RWPE2 (cell line): Measurements from ENCODE around the gene UBE2J2.

Experiments used
- ATAC-seq: fragments of 200-7000 bp; cut with Tn5 transposase; 3 replicates; pipeline ENCODE4 v1.9.1; 2021; ENCODE audit warnings: low read depth
- DNase-seq: peaks from one replicate; pipeline ENCODE4 v3.0.0-alpha.2; 2020; ENCODE audit warnings: low spot score
- H3K27ac ChIP-seq: fragments of 450-650 bp; 2 replicates; pipeline ENCODE4 v1.5.1; 2017; ENCODE audit warnings: mild to moderate bottlenecking; ENCODE audit not compliant: poor library complexity, severe bottlenecking
- H3K27me3 ChIP-seq: fragments of 250-450 bp; sonication (Bioruptor Pico); 2 replicates; pipeline ENCODE4 v1.5.1; 2021; ENCODE audit warnings: mild to moderate bottlenecking, moderate library complexity; ENCODE audit not compliant: insufficient read depth, poor library complexity, severe bottlenecking
- H3K36me3 ChIP-seq: fragments of 250-450 bp; sonication (Bioruptor Pico); 2 replicates; pipeline ENCODE4 v1.5.1; 2020; ENCODE audit warnings: low read depth, mild to moderate bottlenecking, moderate library complexity
- H3K4me1 ChIP-seq: fragments of 250-450 bp; sonication (Bioruptor Pico); 2 replicates; pipeline ENCODE4 v1.5.1; 2021; ENCODE audit warnings: mild to moderate bottlenecking, moderate library complexity; ENCODE audit not compliant: insufficient read depth, poor library complexity, severe bottlenecking
- H3K4me3 ChIP-seq: fragments of 250-450 bp; sonication (Bioruptor Pico); 2 replicates; pipeline ENCODE4 v1.5.1; 2021; ENCODE audit warnings: mild to moderate bottlenecking, moderate library complexity; ENCODE audit not compliant: severe bottlenecking
- H3K9me3 ChIP-seq: fragments of 250-450 bp; sonication (Bioruptor Pico); 2 replicates; pipeline ENCODE4 v1.5.1; 2021; ENCODE audit warnings: mild to moderate bottlenecking, moderate library complexity; ENCODE audit not compliant: severe bottlenecking
- CTCF ChIP-seq: fragments of 450-650 bp; IDR thresholded peaks from one replicate; pipeline ENCODE4 v1.5.1; 2017; ENCODE audit warnings: mild to moderate bottlenecking, moderate library complexity; ENCODE audit not compliant: poor library complexity, severe bottlenecking

UBE2J2 gene

GRCh38 chr1:1306661-1307260 is 33.1 kb upstream of the UBE2J2 start:
- peak overlapping the region; percentile 86 for H3K4me3 ChIP-seq
- TF ChIP-seq CTCF = no peak
- H3K27me3 ChIP-seq = no peaks in the 10 kb centered on the region
- H3K36me3 ChIP-seq = peaks cover 23% of the 10 kb centered on the region
- H3K4me1 ChIP-seq = peaks cover 31% of the 10 kb centered on the region
- peak overlapping the region; percentile 89 for H3K27ac ChIP-seq
- DNase-seq (no peak), ATAC-seq (no peak)
- no peaks in the 10 kb centered on the region for H3K9me3 ChIP-seq

- DNase-seq = no peak
- peak overlapping the region; percentile 89 for H3K27ac ChIP-seq
- H3K4me1 ChIP-seq = peaks cover 31% of the 10 kb centered on the region
- no peaks in the 10 kb centered on the region for H3K27me3 ChIP-seq
- no peaks in the 10 kb centered on the region for H3K9me3 ChIP-seq
- TF ChIP-seq CTCF = no peak
- H3K36me3 ChIP-seq = peaks cover 17% of the 10 kb centered on the region
- no peak for ATAC-seq
- peak overlapping the region; percentile 86 for H3K4me3 ChIP-seq
Observed at GRCh38 chr1:1306070-1306660, 32.5 kb upstream of the UBE2J2 start.

DNA sequence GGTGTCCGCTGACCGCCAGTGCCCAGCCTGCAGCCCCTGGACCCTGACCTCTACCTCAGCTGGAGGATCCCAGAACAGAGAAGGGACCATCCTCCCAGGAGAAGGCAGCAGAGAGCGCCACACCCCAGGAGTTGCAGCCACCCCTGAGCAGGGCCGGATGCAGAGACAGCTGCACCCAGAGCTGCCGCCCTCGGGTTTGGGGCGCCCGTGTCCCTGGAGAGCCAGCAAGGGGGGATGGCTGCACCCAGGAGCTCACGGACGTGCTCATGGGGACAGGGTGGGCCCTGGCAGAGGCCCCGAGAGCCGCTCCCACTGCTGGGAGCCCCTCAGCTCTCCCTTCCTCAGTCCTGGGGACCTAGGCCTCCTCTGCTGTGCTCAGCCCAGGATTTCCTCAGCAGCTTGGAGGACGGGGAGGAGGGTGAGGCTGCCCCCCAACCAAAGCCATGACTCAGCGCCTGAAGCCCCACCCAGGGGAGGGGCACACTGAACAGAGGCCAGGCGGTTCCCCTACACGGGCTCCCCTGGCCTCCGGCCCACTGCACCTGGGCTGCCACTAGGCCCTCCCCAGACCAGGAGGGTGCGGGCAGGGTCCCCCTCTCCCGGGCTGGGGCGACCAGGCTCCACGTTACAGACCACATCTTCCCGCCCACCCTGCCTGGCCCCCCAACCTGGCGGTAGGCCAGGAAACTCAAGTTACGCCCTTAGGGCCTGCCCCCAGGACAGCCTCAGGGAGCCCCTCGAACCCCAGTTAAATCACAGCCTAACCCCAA is 31.8 kb upstream of the UBE2J2 start:
- Histone ChIP-seq H3K4me3 (peak overlapping the region; percentile 15), H3K4me1 (peaks cover 31% of the 10 kb centered on the region), H3K9me3 (no peaks in the 10 kb centered on the region), H3K27me3 (no peaks in the 10 kb centered on the region), H3K36me3 (peaks cover 10% of the 10 kb centered on the region), H3K27ac (peak overlapping the region; percentile 89)
- peak; percentile 55 for ATAC-seq
- peak; percentile 90 for DNase-seq
- TF ChIP-seq CTCF = peak; percentile 16

DNA sequence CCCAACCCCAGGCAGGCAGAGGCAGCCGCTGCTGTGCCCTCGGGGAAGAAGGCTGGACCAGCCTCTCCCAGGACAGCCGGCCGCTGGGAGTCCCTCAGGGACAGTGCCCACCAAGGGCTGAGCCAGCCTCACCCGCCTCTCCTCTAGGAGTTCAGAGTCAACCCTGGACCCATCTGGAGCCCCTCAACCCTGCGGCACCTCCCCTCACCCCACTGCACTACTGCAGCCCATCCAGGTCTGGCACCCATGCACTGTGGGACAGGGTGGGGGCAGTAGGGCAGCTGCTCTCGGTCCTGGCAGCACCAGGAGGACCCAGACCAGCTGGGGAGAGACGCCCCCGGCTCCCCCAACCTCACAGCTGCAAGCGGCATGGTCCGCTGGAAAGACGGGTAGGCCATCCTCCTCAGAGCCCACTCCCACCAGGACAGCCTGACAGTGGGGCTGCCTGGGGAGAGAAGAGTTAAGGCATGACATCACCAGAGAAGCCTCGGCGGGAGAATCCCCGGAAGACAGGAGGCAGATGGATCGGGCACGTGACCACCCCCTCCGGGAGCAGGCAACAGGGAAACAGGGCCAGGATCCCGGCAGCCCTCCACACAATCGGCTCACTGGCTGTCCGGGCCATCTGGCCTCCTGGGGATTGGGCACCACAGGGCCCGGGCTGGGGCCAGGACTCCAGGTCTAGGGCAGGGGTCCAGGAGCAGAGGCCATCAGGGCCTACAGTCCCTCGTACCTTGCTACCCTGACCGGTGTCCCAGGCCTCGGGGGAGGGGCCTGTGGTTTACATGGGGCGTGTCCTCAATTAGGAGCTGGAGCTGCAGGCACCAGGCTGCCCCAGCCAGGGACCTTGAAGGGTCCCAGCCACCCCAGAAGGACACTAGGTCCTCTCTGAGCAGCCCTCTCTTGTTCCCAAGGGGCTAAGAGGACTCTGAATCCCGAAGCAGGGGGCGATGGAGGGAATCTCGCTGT is 31.0 kb upstream of the UBE2J2 start:
- peak overlapping the region; percentile 89 for H3K27ac ChIP-seq
- TF ChIP-seq CTCF = no peak
- peak overlapping the region; percentile 15 for H3K4me3 ChIP-seq
- no peaks in the 10 kb centered on the region for H3K9me3 ChIP-seq
- H3K27me3 ChIP-seq = no peaks in the 10 kb centered on the region
- H3K4me1 ChIP-seq = peaks cover 31% of the 10 kb centered on the region
- peaks cover 2% of the 10 kb centered on the region; the same call in 1 of the 2 replicates for H3K36me3 ChIP-seq
- DNase-seq = peak; percentile 92
- peak; percentile 27 for ATAC-seq
